Hematopoietic multipotent progenitor cell treated with erythropoietin and hydrocortisone succinate and interleukin-3 and kit ligand, for 4 days (in vitro differentiated cells): Measurements from ENCODE around the gene KIF19.

Source experiments
- DNase-seq: peaks from one replicate; pipeline ENCODE4 v3.0.0-alpha.2; 2015

KIF19 gene

DNA sequence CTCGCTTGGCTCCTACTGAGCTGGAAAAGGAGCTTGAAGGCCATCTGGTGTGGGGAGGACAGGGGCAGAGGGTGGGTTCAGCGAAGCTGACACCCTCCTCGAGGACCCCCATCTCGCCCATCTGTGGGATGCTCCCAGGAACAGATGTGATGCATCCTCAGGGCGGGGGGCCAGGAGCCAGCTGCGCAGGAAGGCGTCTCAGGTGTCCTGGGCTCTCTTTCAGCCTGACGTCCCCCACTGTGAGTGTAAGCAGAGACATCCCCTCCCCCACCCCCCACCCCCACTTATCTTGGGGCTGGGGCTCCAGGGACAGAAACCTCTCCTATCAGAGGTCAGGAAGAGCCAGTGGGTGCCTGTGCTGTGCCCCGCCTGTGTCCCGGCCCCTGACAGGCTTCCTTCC lies 16.2 kb downstream of the KIF19 start:
- no peak for DNase-seq

DNA sequence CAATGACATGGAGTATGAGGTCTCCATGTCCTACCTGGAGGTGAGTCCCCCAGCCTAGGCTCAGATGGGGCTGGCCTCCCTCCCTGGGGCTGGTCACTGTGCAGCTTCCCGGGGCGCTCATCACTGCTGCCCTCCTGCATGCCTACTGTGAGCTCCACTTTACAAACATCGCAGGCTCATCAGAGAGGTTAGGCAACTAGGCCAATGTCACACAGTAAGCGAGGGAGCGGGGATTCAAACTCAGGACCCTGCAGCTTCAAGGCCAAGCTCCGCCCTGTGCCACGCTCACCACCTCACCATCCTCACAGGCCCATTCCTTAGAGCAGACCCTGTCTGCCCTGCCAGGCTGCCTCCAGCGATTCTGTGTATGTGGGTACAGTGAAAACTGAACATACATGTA lies 17.1 kb downstream of the KIF19 start:
- no peak for DNase-seq

DNA sequence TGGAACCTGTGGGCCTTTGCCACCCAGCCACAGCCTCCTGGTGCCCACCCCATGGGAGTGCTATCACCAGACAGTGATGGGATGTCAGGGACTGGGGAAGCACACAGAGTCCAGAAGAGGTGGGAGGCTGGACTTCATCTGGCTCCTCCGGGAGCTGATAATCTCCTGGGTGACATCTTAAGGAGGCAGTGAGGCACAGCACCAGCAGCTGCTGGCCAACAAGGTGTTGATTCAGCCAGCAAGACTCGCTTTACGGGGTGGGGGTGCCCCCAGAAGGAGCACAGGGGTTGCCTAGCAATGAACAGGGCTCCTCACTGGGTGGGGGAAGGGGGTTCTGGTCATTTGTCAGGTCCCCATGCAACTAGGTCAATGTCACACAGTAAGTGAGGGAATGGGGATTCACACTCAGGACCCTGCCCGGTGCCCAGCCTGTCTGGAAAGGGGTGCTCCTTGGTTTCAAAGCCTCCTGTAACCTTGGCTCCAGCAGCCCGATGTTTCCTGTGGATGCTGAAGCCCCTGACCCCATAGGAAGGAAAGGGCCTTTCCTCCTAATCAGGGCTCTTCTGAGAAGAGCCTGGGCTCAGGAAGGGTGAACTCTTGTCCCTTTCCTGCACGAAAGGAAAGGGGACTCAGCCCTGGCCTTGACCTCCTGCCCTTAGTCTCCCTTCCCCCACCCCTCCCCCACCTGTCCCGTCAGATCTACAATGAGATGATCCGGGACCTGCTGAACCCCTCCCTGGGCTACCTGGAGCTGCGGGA lies 17.7 kb downstream of the KIF19 start:
- DNase-seq = no peak

DNA sequence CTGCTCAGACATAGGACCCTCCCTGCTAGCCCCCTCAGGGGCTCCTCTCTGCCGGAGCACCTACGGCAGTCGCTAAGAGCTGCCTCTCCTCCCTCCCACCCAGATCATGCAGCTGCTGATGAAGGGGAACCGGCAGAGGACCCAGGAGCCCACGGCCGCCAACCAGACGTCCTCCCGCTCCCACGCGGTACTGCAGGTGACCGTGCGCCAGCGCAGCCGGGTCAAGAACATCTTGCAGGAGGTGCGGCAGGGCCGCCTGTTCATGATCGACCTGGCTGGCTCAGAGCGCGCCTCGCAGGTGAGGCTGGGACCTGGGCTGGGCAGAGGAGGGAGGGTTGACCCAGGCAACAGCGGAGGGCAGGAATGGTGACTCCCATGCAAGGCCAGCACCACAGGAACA lies 18.6 kb downstream of the KIF19 start:
- no peak for DNase-seq

DNA sequence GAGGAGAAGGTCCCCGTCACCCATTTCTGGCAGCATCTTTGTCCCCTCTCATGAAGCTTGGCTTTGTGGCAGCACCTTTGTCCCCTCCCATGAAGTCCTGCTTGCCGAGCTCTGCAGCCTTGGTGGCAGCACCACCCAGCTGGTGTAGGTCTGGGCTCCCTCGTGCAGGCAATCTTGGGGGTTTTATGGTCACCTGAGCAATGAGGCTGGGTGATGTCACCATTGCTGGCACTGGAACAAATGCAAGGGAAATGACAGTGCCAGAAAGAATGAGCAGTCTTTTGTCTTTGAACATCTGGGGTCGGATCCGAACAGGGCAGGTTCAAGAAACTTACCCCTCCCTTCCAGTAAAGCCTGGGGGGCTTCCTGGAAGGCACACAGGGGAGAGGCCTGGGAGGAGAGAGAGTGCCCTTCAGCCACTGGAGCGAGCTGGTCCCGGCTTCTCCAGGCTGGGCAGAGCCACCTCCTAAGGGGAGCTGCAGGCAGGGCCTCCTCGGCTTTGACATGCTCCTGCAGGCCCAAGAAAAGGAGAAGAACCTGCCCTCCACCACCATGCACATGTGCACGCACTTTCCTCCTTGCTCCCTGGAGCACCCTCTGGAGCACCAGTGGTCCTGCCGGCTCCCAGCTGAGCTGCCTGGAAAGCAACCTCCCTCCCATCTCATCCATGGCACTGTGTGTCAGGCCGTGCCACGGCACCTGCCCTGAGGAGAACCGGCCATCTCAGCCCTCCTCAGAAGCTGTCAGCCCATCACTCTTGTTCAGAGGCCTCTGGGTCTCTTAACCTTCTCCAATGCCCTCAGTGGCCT lies 19.6 kb downstream of the KIF19 start:
- no peak for DNase-seq

DNA sequence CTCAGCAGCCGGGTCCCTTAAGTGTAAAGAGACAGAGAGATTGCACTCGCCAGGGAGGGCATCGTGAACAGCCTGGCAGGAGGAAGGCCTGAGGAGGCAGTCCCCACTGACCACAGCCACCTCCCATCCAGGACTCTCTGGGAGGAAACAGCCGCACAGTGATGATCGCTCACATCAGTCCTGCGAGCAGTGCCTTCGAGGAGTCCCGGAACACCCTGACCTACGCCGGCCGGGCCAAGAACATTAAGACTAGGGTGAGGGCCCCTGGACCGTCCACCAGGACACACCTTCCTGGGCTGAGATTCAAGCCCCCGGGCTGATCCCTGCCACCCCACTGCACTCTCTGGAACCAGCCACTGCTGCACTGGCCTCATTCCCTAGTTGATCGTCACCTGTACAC lies 21.6 kb downstream of the KIF19 start:
- DNase-seq = no peak

DNA sequence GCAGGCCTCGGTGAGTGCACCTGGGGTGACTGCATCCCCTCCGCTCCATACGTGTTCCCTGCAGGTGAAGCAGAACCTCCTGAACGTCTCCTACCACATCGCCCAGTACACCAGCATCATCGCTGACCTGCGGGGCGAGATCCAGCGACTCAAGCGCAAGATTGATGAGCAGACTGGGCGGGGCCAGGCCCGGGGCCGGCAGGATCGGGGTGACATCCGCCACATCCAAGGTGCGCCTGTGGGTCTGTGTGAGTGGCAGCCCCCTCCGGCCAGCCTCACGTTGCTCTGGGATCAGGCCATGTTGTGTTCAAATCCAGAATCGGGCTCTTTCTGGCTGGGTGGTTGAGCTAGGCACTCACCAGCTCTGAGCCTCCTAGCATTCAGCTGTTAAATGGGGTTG lies 23.1 kb downstream of the KIF19 start:
- DNase-seq = no peak

DNA sequence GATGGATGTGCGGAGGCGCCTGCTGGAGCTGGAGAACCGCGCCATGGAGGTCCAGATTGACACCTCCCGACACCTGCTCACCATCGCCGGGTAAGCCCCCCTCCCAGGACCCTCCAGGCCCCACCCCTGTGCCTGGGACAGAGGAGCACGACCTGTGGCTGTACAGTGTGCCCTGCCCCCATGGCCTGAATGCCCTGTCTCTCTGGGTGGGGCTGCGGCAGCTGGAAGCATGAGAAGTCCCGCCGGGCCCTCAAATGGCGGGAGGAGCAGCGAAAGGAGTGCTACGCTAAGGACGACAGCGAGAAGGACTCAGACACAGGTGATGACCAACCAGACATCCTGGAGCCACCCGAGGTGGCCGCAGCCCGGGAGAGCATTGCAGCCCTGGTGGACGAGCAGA lies 24.5 kb downstream of the KIF19 start:
- no peak for DNase-seq

DNA sequence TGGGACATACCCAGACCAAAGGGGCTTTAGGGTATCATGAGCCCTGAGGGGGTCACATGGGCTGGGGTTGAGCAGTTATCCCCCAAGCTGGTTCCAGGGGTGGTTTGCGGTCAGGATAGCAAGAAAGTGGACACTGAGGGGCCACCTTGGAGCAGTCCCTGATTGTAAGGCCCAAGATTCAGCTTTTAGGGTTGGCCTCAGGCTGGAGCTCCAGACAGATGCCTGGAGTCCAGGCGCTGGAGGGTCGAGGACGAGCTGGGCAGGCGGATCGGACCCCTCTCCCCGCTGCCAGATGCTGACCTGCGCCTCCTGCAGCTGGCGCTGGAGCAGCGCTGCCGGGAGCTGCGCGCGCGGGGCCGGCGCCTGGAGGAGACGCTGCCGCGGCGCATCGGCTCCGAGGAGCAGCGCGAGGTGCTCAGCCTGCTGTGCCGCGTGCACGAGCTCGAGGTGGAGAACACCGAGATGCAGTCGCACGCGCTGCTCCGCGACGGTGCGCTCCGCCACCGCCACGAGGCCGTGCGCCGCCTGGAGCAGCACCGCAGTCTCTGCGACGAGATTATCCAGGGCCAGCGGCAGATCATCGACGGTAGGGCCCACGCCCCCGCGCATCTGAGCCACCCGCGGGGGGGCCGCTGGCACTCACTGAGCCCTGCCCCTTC lies 25.7 kb downstream of the KIF19 start:
- DNase-seq = peak; percentile 63

DNA sequence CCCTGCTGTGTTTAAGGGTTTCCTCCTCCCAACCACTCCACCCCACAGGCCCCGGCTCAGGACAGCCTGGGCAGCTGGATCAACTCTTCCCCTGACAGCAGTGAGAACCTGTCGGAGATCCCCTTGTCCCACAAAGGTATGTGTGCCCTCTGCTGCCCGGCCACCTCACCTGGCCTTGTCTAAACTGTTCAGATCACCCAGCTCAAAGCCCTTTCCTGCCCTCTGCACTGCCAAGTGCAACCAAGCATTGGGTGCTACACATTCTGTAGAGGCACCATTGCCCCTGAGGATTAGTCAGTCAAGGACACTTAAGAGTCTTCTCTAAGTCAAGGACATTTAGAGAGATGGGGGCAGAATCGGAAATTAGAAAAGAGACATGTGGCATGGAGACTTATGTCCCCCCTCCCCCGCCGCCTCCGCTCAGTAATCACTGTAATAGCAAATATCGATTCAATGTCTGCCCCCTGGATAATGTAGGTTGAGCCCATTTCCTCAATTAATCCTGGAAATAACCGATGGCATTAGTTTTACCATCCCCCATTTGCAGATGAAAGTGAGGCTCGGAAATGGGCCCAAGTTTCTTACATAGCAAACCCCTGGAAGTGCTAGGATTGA lies 27.5 kb downstream of the KIF19 start:
- no peak for DNase-seq

DNA sequence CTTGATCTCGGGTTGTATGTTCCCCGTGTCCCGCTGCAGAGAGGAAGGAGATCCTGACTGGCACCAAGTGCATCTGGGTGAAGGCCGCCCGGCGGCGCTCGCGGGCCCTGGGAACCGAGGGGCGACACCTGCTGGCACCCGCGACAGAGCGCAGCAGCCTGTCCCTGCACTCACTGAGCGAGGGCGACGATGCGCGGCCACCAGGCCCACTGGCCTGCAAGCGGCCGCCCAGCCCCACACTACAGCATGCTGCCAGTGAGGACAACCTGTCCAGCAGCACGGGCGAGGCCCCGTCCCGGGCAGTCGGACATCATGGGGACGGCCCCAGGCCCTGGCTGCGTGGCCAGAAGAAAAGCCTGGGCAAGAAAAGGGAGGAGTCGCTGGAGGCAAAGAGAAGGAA lies 28.1 kb downstream of the KIF19 start:
- peak; percentile 90 for DNase-seq

DNA sequence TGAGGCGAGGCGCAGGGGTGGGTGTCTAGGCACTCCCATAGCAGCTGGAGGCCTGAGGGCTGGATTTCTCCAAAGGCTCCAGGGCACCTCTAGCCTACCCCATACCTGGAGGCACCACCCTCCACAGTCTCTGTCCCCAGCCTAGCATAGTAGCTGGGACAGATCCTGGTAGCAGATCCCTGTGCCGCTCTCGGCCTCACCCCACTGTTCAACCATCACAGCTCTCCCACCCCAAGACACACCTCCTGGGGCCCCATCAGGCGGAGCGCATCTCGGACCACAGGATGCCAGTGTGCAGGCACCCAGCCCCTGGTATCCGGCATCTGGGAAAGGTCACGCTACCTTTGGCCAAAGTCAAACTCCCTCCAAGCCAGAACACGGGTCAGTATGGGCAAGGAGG lies 28.5 kb downstream of the KIF19 start:
- no peak for DNase-seq

DNA sequence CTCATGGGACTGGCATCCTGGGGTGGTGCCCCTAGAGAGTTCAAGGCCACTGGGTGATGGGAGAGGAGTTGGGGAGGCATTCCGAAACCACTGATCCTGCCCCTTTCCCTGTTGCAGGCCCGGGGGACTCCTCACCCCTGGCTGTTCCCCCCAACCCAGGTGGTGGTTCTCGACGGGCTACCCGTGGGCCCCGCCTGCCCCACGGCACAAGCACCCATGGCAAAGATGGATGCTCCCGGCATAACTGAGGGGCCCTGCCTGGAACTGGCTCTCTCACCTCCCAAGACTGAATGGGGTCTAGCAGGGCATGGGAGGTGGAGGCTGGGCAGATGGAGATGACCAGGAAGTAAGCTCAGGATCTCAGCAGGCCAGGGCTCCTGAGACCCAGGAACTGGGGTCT lies 29.0 kb downstream of the KIF19 start:
- DNase-seq = no peak

DNA sequence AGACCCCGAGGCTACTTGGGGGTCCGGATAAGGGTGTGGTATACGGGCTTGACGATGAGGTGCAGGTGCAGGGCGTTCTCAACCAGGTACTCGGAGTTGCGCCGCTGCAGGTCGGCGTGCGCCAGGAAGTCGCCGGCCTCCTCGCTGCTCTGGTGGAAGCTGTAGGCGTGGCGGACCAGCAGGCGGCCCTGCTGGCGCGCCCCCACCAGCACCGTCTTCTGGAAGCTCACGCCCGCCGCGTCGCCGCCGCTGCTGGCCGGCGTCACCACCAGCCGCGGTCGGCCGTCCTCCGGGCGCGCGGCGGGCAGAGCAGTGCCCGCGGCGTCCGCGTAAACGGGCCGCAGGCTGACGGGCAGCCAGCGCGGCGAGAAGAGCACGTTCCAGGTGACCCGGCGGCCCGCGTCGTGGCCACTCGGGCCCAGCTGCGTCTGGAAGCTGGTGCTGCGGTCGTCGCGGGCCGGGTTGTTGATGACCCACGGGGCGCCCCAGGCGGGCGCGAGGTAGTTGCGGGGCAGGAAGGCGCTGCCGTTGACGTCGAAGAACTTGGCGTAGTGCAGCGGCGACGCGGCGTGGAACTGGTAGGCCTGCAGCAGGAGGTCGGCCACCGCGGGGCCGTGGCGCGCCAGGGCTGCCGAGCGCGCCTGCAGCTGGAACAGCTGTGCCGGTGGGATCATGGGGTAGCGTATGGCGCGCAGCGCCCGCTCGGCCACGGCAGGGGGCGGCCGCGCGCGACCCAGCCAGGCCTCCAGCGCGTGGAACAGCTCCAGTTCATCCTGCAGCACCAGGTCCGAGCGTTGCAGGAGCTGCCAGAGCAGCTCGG lies 30.8 kb downstream of the KIF19 start:
- DNase-seq = peak; percentile 66

DNA sequence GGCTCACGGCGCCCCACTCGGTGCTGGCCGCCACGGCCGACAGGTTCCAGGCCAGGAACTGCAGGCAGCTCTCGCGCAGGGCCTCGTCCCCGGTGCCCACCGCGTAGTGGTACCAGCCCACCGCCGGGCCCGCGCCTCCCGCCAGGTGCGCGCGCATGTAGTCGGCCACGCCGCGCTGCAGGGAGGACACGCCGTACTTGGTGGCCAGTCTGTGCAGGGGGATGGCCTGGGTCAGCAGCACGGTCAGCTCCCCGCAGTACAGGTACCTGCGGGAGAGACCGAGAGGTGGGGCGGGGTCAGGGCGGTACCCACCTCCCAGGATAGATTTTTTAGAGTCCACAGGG lies 31.4 kb downstream of the KIF19 start:
- DNase-seq = no peak

DNA sequence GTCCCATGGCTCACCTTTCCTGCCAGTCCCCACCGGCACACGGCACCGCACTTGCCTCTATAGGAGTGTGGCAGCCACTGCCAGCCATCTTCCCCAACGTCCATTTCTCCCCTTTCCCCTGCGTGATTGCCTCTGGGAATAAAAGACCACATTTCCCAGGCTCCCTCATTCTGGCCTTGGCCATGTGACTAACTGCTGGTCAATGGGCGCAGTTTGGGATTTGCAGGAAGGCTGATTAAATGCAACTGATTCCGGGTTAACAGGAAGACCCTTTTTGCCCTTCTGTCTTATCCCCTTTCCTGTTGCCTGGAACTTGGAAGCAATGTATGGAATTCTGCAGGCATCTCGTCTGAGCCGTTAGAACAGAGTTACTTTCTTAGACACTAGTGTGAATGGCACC lies 32.7 kb downstream of the KIF19 start:
- DNase-seq = no peak

DNA sequence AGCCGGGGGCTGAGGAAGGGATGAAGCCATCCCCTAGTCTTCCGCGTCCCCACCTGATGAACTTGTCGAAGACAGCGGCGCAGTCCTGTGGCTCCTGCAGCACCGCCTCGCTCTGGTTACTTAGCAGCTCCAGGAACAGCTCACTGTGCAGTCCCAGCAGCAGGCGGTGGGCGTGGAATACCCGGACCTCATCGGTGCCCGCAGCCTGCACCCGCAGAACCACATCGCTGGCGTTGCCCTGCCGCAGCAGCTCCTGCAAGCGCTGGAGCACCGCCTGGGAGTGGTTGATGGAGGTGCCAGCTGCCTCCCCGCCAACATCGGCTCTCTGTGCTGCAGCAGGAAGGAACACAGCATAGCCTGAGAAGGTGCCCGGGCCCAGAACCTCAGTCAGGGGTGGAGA lies 33.9 kb downstream of the KIF19 start:
- DNase-seq = no peak

DNA sequence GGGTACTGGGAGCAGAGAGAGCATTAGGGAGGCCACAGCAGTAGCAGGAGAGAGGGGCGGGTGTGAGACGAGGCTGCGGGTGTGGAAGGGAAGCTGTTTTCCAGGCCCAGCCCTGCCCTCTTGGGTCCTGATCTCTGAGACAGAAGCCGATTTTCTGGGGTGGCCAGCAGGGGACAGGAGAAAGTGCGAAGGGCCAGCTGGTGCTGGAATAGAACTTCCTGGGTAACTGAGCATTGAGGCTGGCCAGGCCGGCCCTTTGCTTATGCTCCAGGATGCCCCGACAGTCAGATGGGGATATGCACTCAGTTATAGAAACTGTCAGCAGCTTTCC lies 34.8 kb downstream of the KIF19 start:
- no peak for DNase-seq

DNA sequence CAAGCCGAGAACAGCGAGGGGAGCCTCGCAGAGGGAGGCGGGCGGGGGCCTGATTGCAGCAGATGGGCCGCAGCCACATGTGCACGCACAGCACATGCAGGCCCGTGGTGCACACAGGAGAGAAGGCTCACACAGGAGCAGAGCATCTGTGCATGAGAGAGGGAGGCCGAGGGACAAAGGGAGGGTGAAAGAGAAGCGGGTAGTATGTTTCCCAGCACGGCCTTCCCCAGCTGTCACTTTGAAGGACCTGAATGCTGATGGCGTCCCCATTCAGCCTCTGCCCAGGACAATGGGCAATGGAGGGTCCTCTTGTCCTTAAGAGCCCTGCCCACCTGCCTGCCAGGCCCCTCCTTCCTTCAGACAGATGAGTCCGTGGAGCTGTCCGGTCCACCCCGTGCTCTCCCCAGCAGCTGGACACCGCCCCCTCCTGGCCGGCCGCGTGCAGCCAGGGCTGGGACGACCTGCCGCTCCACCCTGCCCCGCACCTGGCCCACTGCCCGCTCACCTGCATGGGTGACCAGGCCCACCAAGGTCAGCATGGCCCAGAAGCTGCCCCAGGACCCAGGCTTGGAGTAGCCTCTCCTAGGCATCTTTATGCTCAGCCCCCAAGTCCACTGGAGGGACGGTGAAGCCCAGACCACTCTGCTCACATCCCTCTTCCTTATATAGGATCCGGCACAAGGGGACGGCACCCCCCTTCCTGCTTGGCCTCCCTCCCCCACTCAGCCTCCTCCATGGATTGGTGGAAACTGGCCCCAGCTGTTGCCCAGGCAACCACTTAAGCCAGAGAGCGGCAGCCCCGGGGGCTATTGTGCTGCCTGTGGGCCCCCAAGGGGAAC lies 35.4 kb downstream of the KIF19 start, which contains the start of gene BTBD17:
Gene BTBD17, minus strand, starts transcription at position 639 of the 839 bp plus-strand sequence. Its CDS starts 49 bp downstream, at position 590.
- DNase-seq = peak; percentile 48

DNA sequence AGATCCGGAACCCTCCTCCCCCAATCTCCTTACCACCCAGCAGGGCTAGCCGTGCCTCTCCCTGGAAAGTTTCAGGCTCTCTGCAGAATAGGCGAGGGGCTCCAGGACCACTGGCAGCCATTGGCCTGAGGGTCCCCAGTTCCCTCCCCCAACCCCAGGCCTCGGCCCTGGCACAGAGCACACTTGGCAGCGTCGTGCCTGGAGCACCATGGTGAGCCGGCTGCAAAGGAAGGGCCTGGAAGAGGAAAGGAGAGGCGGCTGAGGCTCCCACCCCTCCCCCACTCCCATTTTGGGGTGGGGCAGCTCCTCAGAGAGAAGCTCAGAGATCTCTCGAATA lies 36.0 kb downstream of the KIF19 start:
- no peak for DNase-seq

DNA sequence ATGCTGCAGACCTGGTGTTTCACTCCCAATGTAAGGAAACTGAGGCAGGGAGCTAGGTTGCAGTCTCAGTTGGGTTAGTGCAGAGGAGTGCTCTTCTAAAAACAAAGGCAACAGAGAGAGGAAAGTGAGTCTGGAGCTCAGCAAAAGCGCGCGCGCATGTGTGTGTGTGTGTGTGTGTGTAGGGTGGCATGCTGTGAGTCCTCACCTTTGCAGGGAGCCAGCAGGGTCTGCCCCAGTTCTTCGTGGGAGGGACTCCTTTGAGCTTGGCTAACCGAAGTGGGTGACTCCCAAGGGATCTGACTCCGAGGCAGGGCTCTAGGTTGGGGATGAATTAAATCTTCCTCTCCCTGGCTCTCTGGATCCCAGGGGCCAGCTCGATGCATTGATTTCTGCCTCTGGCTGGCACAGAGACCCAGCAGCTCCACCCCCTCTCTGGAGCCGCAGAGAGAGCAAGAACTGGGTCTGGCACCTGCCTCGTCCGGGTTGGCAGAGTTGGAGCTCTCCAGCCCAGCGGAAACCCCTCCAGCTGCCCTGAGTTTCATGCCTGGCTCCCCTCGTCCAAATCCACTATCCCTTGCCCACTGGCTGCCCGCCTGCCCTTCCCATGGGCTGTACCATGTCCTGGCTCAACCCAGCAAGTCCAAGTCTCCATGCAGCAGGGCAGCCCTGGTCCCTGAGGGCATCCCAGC lies 36.9 kb downstream of the KIF19 start:
- no peak for DNase-seq
